GM23338 (cell line): Measurements from ENCODE around the gene VTCN1. TPM values are rescaled to one million over a fixed set of nuclear protein-coding genes. Genes with fewer than 3 reads are reported as not detected.

ENCODE experiments used
- ATAC-seq: fragments of 200-7000 bp; cut with Tn5 transposase; 3 replicates; pipeline ENCODE4 v1.9.1; 2020
- DNase-seq: peaks from one replicate; pipeline ENCODE4 v3.0.0-alpha.2; 2015; ENCODE audit warnings: low spot score
- H2AFZ ChIP-seq: fragments of 200-600 bp; sonication (generic); 2 replicates; pipeline ENCODE4 v1.8.0; 2016; ENCODE audit warnings: antibody characterized with exemption, mild to moderate bottlenecking, moderate library complexity
- H3F3A ChIP-seq: fragments of 200-600 bp; sonication (generic); replicated peaks from 2 replicates; pipeline ENCODE4 v1.8.0; 2017; ENCODE audit warnings: antibody characterized with exemption, mixed run types, low read depth
- H3K27ac ChIP-seq: fragments of 200-600 bp; sonication (generic); 2 replicates; pipeline ENCODE4 v1.6.1; 2016; ENCODE audit warnings: low read depth
- H3K27me3 ChIP-seq: fragments of 200-600 bp; sonication (generic); 2 replicates; pipeline ENCODE4 v1.8.0; 2016; ENCODE audit warnings: mild to moderate bottlenecking, mixed run types, moderate library complexity; ENCODE audit not compliant: insufficient read depth
- H3K36me3 ChIP-seq: fragments of 200-600 bp; sonication (generic); 2 replicates; pipeline ENCODE4 v1.8.0; 2016; ENCODE audit warnings: mild to moderate bottlenecking; ENCODE audit not compliant: insufficient read depth
- H3K4me1 ChIP-seq: fragments of 200-600 bp; sonication (generic); 2 replicates; pipeline ENCODE4 v1.8.0; 2016; ENCODE audit warnings: mild to moderate bottlenecking, moderate library complexity; ENCODE audit not compliant: insufficient read depth
- H3K4me2 ChIP-seq: fragments of 200-600 bp; sonication (generic); 2 replicates; pipeline ENCODE4 v1.7.1; 2017; ENCODE audit warnings: mixed run types
- H3K4me3 ChIP-seq: fragments of 200-600 bp; sonication (generic); 2 replicates; pipeline ENCODE4 v1.6.1; 2016; ENCODE audit warnings: mixed run types
- H3K79me2 ChIP-seq: fragments of 200-600 bp; sonication (generic); replicated peaks from 2 replicates; pipeline ENCODE4 v1.8.0; 2017; ENCODE audit warnings: mild to moderate bottlenecking; ENCODE audit not compliant: insufficient read depth
- H3K9me2 ChIP-seq: fragments of 200-600 bp; sonication (generic); 2 replicates; pipeline ENCODE4 v1.8.0; 2017; ENCODE audit not compliant: insufficient read depth
- H4K20me1 ChIP-seq: fragments of 200-600 bp; sonication (generic); replicated peaks from 2 replicates; pipeline ENCODE4 v1.8.0; 2017; ENCODE audit warnings: mild to moderate bottlenecking; ENCODE audit not compliant: insufficient read depth
- H3K27ac Mint-ChIP-seq: 2 replicates; pipeline ENCODE4 v1.8.0; 2020; ENCODE audit warnings: inconsistent platforms, mild to moderate bottlenecking, moderate library complexity, mixed read lengths
- H3K27me3 Mint-ChIP-seq: 3 replicates; pipeline ENCODE4 v1.8.0; 2022; ENCODE audit warnings: low read depth, mild to moderate bottlenecking, moderate library complexity, mixed read lengths, inconsistent platforms; ENCODE audit not compliant: insufficient read depth, poor library complexity
- H3K36me3 Mint-ChIP-seq: 3 replicates; pipeline ENCODE4 v1.8.0; 2021; ENCODE audit warnings: low read depth, mild to moderate bottlenecking, inconsistent platforms, moderate library complexity, mixed read lengths
- H3K4me1 Mint-ChIP-seq: 3 replicates; pipeline ENCODE4 v1.8.0; 2020; ENCODE audit warnings: mild to moderate bottlenecking, inconsistent platforms, mixed read lengths
- H3K4me3 Mint-ChIP-seq: 3 replicates; pipeline ENCODE4 v1.8.0; 2021; ENCODE audit warnings: moderate library complexity, mild to moderate bottlenecking, inconsistent platforms, mixed read lengths
- H3K9me3 Mint-ChIP-seq: 3 replicates; pipeline ENCODE4 v1.8.0; 2020; ENCODE audit warnings: moderate library complexity, mild to moderate bottlenecking, inconsistent platforms, mixed read lengths
- ETS1 ChIP-seq: IDR thresholded peaks from 2 replicates; pipeline ENCODE4 v1.6.1; 2016; ENCODE audit warnings: antibody characterized with exemption
- EZH2 ChIP-seq: fragments of 200-600 bp; sonication (generic); IDR thresholded peaks from one replicate; pipeline ENCODE4 v1.8.0; 2017; ENCODE audit warnings: antibody characterized with exemption, mild to moderate bottlenecking, low read depth; ENCODE audit not compliant: unreplicated experiment
- JUNB ChIP-seq: IDR thresholded peaks from one replicate; pipeline ENCODE4 v1.6.1; 2016; ENCODE audit warnings: antibody characterized with exemption; ENCODE audit not compliant: unreplicated experiment
- POLR2AphosphoS5 ChIP-seq: IDR thresholded peaks from 2 replicates; pipeline ENCODE4 v1.6.1; 2016; ENCODE audit warnings: antibody characterized with exemption, low read depth
- ZNF114 ChIP-seq: fragments of 250-450 bp; sonication (Bioruptor Pico); IDR thresholded peaks from 2 replicates; pipeline ENCODE4 v1.5.0; 2020; ENCODE audit warnings: mild to moderate bottlenecking, moderate library complexity
- ZNF331 ChIP-seq: fragments of 250-450 bp; sonication (Bioruptor Pico); IDR thresholded peaks from 2 replicates; pipeline ENCODE4 v1.5.0; 2020; ENCODE audit warnings: low read depth, mild to moderate bottlenecking, moderate library complexity
- polyA plus RNA-seq: library from polyadenylated mRNA; unstranded; fragments of >200 nt; fragmentation: Nextera tagmentation; extraction: Ambion mirVana; gene quantifications from 2 replicates; pipeline ENCODE4 v1.2.1, GENCODE V29; 2016
- total RNA-seq: library from RNA; depleted of rRNA; stranded (reverse); fragments of >200 nt; shearing (Covaris generic); gene quantifications from 2 replicates; pipeline ENCODE4 v1.2.3, GENCODE V29; 2014
- TF ChIP-seq, protein P1 (sequence below): fragments of 250-450 bp; sonication (Bioruptor Pico); IDR thresholded peaks from 2 replicates; pipeline ENCODE4 v1.5.0; 2020; ENCODE audit warnings: mild to moderate bottlenecking, moderate library complexity

VTCN1 gene
- total and polyA plus RNA-seq, 2 experiments from 2014 or later, result not detected

- TF ChIP-seq ZNF114 (CRISPR knock-in tag), result no peak
- TF ChIP-seq ZNF331 (CRISPR knock-in tag), result no peak
- TF ChIP-seq POLR2AphosphoS5, result no peak
- TF ChIP-seq EZH2, result no peak
- no peak for TF ChIP-seq ETS1
- TF ChIP-seq, protein P1, sequence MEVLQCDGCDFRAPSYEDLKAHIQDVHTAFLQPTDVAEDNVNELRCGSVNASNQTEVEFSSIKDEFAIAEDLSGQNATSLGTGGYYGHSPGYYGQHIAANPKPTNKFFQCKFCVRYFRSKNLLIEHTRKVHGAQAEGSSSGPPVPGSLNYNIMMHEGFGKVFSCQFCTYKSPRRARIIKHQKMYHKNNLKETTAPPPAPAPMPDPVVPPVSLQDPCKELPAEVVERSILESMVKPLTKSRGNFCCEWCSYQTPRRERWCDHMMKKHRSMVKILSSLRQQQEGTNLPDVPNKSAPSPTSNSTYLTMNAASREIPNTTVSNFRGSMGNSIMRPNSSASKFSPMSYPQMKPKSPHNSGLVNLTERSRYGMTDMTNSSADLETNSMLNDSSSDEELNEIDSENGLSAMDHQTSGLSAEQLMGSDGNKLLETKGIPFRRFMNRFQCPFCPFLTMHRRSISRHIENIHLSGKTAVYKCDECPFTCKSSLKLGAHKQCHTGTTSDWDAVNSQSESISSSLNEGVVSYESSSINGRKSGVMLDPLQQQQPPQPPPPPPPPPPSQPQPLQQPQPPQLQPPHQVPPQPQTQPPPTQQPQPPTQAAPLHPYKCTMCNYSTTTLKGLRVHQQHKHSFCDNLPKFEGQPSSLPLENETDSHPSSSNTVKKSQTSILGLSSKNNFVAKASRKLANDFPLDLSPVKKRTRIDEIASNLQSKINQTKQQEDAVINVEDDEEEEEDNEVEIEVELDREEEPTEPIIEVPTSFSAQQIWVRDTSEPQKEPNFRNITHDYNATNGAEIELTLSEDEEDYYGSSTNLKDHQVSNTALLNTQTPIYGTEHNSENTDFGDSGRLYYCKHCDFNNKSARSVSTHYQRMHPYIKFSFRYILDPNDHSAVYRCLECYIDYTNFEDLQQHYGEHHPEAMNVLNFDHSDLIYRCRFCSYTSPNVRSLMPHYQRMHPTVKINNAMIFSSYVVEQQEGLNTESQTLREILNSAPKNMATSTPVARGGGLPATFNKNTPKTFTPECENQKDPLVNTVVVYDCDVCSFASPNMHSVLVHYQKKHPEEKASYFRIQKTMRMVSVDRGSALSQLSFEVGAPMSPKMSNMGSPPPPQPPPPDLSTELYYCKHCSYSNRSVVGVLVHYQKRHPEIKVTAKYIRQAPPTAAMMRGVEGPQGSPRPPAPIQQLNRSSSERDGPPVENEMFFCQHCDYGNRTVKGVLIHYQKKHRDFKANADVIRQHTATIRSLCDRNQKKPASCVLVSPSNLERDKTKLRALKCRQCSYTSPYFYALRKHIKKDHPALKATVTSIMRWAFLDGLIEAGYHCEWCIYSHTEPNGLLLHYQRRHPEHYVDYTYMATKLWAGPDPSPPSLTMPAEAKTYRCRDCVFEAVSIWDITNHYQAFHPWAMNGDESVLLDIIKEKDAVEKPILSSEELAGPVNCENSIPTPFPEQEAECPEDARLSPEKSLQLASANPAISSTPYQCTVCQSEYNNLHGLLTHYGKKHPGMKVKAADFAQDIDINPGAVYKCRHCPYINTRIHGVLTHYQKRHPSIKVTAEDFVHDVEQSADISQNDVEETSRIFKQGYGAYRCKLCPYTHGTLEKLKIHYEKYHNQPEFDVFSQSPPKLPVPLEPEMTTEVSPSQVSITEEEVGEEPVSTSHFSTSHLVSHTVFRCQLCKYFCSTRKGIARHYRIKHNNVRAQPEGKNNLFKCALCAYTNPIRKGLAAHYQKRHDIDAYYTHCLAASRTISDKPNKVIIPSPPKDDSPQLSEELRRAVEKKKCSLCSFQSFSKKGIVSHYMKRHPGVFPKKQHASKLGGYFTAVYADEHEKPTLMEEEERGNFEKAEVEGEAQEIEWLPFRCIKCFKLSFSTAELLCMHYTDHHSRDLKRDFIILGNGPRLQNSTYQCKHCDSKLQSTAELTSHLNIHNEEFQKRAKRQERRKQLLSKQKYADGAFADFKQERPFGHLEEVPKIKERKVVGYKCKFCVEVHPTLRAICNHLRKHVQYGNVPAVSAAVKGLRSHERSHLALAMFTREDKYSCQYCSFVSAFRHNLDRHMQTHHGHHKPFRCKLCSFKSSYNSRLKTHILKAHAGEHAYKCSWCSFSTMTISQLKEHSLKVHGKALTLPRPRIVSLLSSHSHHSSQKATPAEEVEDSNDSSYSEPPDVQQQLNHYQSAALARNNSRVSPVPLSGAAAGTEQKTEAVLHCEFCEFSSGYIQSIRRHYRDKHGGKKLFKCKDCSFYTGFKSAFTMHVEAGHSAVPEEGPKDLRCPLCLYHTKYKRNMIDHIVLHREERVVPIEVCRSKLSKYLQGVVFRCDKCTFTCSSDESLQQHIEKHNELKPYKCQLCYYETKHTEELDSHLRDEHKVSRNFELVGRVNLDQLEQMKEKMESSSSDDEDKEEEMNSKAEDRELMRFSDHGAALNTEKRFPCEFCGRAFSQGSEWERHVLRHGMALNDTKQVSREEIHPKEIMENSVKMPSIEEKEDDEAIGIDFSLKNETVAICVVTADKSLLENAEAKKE (CRISPR knock-in tag), result no peak
- TF ChIP-seq JUNB, result no peak
- H3K27me3 ChIP-seq, result no peaks in the 10 kb centered on the region
- no peak overlapping the region for H3K27ac Mint-ChIP-seq
- H3K79me2 ChIP-seq, result no peaks in the 10 kb centered on the region
- no peak overlapping the region for H3K27ac ChIP-seq
- no peak overlapping the region for H2AFZ ChIP-seq
- no peaks in the 10 kb centered on the region for H3F3A ChIP-seq
- no peaks in the 10 kb centered on the region for H3K27me3 Mint-ChIP-seq
- no peaks in the 10 kb centered on the region for H3K9me3 Mint-ChIP-seq
- ATAC-seq, result no peak
- peaks cover under 1% of the 10 kb centered on the region; the same call in 1 of the 2 replicates for H3K9me2 ChIP-seq
- no peaks in the 10 kb centered on the region for H3K36me3 Mint-ChIP-seq
- no peak overlapping the region for H3K4me2 ChIP-seq
- H3K4me3 Mint-ChIP-seq, result no peak overlapping the region
- H3K4me3 ChIP-seq, result no peak overlapping the region
- H3K4me1 ChIP-seq, result no peaks in the 10 kb centered on the region
- H3K36me3 ChIP-seq, result no peaks in the 10 kb centered on the region
- H3K4me1 Mint-ChIP-seq, result peaks cover 4% of the 10 kb centered on the region; the same call in 1 of the 3 replicates
- H4K20me1 ChIP-seq, result no peaks in the 10 kb centered on the region
- no peak for DNase-seq
Measured at GRCh38 chr1:117182319-117182718, 28.4 kb downstream of the VTCN1 start.
